Stimulated activated CD4-positive, alpha-beta T cell treated with anti-CD3 and anti-CD28 coated beads, Interleukin-1b, Interleukin-23, amount 100 ng/mL, for 48 hours (primary cell): Measurements from ENCODE around the gene ZNF652.
"Not testable (repeated sequence)": the region's sequence is repeated elsewhere in the genome, so short reads cannot be mapped to it uniquely, and the experiment has no call there.

Experiments used
- DNase-seq: peaks from one replicate; pipeline ENCODE4 v3.0.0-alpha.2; 2020

ZNF652 gene

DNA sequence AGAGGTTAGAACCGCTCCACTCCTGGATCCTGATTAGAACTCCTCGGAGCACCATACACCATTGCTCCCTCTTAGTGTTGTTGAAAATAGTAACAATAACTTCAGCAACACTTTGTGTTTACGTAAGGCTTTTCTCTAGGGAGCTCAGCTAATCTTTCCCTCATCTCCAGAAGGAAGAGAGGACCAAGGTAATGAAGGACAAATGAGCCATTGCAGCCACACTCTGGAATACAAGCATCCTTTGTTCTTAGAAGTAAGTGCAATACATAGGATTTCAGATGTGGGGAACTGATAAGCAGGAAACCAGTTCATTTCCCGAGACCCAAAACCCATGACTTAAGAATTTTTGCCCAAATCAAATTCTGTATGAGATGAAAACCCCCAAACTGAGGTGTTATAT lies 22.9 kb upstream of the ZNF652 start:
- no peak for DNase-seq

DNA sequence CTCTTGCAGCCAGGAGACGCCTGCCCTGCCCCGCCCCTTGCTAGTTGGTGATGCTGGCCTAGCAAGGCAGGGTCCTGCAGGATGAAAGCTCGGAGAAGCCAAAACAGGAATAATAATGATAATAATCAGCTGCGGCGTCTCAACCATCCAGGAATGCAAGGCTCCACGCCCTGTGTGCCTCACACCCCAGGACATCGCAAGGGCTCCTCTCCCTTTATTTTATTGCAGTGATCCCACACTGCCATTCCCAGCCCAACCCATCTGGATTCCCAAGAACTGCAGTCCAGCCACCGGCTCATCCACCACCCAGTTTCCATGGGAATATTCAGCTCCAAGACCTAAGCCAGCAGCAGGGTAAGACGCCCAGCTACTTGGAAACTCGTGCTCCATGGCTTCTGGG lies 21.0 kb upstream of the ZNF652 start:
- DNase-seq: no peak

DNA sequence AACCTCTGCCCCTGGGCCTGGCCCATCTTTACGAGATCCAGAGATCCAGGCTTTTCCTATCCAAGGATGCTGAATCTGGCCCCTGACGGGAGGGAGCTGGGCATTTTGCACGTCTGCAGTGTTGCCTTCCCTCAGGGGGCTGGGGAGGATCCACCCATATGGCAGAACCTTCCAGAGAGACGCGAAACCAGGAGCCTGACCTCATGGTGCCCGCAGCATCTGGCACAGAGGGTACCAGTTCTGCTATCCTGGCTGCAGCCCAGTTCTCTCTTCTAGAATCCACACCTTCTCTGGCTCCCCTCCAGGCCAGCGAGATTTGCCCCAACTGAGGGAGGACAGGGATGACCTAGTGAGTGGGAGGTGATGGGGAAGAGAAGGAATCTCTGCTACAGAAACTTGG lies 20.5 kb upstream of the ZNF652 start:
- no peak for DNase-seq

DNA sequence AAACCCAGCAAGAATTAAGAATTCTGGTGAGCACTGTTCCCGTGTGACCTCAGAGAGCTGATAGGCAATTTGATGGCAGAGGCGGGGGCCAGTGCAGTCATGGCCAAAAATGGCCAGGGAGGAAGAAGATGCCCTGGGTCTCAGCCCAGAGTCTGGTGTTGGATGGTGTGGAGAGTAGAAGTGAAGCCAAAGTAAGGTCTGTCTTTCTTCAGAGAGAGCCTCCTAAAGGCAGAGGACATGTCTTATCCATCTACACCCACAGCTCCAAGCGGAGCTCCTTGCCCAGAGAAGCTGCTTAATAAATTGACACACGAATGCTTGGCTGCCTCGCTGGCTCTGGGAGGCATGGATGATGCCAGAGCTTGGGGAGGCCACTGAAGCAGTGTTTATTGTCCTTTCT lies 19.7 kb upstream of the ZNF652 start:
- DNase-seq: no peak

DNA sequence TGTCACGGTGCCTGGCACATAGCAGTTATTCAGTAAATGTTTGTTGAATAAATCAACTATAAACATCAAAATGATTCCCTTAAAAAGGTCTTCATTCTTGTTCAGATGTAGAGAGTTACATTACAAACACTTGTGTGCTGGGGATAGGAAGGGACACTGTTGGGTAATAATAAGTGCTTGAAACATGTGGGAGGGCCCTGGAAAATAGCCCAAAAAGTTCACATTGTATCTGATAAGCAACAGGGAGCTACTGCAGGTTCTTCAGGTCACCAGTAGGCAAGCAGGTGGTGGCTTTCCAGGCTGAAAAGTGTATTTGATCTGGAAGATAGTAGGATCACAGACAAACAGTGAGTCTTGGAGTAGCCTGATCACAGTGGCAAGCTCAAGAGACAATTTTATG lies 19.0 kb upstream of the ZNF652 start:
- no peak for DNase-seq

DNA sequence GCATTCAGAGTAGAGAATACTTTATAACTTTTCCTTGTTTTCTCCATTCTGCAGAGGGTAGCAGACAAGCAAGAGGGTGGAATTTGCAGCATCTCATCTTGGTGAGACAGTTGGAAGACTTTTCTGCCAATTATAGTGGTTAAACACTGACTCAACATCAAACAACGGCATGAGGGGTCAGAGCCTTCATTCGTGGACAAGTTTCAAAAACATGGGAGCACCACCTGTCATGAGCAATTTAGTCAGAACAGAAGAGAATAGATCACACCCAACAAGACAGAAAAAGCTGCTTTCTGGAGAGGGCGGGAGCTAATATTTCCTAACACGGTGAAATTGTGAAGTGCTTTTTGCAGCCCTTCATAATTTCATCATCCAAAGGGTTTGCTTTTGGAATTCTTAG lies 17.9 kb upstream of the ZNF652 start:
- DNase-seq: no peak

DNA sequence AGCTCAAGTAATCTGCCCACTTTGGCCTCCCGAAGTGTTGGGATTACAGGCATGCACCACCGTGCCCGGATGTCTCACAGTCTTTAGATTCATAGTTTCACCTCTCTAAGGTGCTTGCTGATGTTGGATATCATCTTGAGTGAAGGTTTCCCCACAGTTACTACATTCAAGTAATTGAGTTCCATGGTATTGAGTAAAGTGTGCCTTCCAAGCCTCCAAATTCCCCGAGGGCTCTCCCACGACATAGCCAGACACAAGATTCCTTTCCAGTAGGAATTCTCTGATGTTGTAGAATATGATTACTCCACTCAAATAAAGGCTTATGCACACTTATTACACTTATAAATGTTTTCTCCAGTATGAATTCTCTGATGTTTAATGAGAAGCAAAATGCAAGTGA lies 16.3 kb upstream of the ZNF652 start:
- no peak for DNase-seq

DNA sequence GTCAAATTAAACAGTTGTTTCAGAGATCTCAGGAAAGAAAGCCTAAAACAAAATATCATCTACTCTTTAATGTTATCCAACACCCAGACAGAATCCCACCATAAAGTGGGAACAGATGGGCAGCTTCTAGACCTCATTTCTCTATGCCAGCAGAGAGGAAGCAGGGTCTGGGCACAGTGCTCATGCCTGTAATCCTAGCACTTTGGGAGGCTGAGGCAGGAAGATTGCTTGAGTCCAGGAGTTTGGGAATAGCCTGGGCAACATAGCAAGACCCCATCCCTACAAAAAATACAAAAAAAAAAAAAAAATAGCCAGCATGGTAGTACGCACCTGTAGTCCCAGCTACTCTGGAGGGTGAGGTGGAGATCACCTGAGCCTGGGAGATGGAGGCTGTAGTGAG lies 13.5 kb upstream of the ZNF652 start:
- no peak for DNase-seq

DNA sequence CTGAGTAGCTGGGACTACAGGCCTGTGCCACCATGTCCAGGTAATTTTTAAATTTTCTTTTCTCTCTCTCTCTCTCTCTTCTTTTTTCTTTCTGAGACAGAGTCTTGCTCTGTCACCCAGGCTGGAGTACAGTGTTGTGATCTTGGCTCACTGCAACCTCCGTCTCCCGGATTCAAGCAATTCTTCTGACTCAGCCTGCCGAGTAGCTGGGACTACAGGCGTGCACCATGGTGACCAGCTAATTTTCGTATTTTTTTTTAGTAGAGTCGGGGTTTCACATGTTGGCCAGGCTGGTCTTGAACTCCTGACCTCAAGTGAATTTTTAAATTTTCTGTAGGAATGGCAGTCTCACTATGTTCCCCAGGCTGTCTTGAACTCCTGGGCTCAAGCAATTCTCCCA lies 11.1 kb upstream of the ZNF652 start:
- no peak for DNase-seq

DNA sequence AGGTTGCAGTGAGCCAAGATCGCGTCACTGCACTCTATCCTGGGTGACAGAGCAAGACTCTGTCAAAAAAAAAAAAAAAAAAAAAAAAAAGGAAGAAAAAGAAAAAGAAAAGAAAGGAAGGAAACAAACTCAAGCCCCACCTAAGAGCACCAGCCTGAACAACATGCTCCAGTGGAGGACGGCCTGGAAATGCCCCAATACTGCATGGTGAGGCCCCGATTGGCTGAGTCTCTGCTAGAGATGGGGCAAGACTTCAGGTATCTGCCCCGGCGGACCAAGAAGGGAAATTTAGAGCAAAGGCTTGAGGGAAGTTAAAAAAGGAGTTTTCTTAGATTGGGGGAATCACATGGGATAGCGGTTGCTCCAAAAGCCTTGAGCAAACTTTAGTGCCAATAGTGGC lies 10.4 kb upstream of the ZNF652 start:
- no peak for DNase-seq

DNA sequence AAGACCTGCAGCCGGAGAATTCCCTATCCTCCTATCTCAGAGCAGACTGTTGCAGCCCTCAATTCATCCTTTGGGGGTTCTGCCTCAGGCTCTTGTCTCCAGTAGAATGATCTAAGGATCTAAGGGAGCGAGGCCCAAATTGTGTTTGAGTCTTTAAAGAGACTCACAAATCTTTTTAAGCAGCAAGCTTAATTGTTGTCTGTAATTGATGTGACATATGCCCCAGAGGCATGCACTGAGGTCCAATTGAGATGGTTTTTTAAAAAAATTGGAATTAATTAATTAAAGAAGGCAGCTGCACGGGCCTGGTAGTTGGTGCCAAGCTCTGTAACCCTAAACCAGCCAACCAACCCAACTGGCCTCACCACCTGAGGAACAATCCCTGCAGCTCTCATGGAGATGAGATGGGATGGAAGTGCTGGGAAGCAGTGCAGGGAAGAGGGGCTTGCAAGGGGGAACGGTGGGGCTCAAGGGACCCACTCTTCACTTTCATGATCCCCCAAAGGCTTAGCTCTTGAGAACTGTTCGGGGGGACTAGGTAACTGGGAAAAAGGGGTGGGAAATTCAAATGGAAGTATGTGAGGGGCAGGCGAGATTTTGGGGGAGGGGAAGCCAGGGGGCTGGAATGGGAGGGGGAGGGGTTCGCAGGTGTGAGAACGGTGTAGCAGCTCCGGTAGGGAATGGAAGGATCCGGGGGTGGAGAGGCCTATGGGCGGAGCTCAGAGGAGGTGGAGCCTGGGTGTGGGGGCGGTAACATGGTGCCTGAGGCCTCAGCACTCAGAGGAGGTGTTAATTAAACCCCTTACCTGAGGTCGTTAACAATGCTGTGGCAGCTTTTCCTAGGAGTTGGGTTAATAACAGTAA lies 9.2 kb upstream of the ZNF652 start:
- DNase-seq: no peak

DNA sequence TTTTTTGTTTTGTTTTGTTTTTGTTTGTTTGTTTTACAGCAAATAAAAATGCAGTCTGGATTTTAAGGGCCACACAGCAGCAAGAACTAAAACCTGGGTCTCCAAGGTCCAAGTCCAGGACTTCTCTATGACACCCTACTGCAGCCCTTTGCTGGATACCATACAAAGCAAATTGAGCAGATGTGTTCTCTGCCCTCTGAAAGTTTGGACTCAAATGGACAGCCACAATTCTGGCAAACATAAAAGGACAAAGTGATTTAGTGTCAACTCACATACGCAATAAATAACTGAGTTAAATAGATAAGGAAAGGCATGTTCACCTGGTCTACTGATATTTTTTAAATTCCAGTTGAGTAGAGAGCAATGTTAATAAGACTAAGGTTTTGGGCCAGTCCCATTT lies 7.7 kb upstream of the ZNF652 start:
- no peak for DNase-seq

DNA sequence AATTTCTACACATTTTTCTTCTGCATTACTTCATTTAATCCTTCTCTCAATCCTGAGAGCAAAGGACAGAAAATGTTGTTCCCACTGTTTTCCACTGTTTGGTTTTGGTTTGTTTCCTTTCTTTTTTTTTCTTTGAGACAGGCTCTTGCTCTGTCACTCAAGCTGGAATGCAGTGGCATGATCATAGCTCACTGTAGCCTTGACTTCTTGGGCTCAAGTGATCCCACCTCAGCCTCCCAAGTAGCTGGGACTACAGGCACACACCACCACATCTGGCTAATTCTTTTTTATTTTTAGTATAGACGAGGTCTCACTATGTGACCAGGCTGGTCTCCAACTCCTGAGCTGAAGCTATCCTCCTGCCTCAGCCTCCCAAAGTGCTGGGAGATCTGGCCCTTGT lies 7.0 kb upstream of the ZNF652 start:
- DNase-seq: no peak

DNA sequence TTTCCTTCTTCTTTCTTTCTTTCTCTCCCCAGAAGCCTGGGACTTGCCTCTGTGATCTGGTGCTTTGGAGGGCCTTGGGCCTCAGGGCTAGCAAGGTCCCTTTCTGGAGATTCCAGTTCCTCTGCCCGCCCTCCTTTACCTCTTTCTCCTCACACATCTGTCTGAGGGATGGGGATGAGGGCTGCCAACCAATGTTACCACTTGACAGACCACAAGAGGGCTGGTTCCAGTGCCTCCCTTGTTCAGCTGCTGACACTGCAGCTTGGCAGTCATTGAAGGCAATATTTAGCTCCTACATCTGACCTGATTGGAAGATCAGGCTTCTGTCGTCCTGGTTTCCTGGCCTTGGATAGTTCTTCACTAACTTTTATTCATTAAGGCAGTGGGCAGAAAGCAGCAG lies 3.6 kb upstream of the ZNF652 start:
- DNase-seq: no peak

DNA sequence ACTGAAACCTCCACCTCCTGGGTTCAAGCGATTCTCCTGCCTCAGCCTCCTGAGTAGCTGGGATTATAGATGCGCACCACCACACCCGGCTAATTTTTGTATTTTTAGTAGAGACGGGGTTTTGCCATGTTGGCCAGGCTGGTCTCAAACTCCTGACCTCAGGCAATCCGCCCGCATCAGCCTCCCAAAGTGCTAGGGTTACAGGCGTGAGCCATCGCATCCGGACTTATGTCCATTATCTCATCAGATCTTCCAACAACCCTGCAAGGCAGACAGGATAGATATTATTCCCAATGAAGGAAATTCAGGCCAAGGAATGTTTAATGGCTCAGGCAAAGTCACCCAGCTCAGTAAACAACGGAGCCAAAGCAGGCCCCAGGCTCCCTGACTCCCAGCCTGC lies 3.1 kb upstream of the ZNF652 start:
- not testable (repeated sequence) for DNase-seq

DNA sequence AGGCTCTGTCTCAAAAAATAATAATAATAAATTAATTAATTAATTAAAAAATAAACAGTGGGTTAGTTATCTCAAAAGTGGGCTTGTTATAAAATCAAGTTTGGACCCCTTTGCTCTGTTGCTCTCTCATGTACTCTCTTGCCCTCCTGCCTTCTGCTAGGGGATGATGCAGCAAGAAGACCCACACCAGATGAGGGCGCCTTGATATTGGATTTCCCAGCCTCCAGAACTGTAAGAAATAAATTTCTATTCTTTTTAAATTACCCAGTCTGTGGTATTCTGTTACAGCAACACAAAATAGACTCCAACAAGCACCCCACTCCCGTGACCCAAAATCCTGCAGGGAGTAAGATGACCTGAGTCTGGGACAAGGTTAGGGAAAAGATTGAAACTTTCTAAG lies 2.1 kb upstream of the ZNF652 start:
- no peak for DNase-seq

DNA sequence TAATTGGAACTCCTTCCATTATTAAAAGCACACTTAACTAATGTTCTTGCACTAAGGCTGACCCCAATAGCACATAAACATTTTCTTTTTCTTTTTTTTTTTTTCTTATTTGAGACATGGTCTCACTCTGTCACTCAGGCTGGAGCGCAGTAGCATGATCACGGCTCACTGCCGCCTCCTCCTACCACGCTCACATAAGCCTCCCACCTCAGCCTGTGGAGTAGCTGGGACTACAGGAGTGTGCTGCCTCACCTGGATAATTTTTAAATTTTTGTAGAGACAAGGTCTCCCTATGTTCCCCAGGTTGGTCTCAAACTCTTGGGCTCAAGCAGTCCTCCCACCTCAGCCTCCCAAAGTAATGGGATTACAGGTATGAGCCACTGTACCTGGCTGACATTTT lies 1.2 kb upstream of the ZNF652 start:
- DNase-seq: no peak

DNA sequence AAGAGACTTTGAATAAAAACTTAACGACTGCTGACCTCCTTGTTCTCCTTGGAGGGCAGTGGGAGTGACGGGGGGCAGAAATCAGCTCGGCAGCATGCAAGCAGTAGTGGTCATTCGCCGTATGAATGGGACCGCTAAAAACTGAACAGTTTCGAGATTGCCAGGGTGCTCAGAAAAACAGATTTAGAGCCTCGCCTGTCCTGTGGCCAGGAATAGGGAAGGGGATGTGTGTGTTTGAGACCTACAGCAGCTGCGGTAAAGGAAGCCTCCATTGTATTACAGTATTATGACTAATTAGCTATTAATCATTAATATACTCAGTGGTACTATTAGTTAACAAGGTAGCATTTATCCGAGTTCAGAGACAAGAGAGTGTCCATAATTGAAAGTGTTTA lies 670 bp upstream of the ZNF652 start:
- no peak for DNase-seq

DNA sequence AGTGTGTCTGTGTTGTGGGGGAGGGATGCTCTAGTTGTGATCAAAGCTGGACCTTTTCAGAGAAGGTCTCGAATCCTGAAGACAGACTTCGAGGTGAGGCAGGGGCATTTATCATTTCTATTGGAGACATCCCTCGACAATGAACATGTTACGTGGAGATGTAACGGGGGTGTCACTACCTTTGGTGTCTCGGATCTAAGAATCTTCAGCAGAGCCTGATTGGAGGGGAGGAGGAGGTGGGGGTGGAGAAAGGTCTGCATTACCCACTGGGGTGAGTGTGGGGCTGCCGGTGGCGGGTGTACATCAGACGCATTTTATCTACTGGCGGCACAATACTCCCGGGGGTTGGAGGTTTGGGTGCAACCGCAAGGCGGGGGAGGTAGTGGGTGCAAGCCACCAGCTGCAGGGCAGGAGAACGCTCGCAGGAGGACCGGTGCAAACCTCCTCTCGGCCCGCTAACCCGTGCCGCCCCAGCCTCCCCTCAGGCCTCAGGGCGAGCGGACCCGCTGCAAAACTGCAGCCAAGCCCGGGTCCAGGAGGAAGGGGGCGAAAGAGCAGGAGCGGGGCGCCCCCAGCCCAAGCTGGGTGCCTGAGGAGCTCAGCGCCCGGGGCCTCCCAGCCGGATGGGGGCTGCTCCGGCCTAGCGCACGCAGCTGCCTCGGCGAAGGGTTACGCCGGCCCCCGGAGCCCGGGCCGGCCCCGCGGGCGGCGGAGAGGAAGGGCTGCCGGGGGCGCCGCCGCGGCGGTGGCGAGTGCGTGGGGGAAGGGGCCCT lies 735 bp downstream of the ZNF652 start:
- DNase-seq: peak; percentile 61

DNA sequence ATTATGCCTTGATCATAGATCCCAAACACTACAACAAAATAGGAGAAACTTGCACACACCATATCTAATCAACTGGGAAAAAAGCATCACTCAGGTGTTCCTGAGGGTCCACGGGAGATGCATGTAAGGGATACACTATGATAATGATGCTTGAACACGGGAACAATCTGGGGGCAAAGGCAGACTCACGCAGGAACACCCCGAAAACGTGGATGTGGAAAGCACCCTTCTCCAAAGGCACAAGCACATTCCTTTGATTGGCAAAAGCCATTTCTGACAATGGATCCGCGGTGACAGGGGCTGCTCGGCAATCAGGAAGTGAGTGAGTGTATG lies 1.3 kb downstream of the ZNF652 start:
- DNase-seq: peak; percentile 47

DNA sequence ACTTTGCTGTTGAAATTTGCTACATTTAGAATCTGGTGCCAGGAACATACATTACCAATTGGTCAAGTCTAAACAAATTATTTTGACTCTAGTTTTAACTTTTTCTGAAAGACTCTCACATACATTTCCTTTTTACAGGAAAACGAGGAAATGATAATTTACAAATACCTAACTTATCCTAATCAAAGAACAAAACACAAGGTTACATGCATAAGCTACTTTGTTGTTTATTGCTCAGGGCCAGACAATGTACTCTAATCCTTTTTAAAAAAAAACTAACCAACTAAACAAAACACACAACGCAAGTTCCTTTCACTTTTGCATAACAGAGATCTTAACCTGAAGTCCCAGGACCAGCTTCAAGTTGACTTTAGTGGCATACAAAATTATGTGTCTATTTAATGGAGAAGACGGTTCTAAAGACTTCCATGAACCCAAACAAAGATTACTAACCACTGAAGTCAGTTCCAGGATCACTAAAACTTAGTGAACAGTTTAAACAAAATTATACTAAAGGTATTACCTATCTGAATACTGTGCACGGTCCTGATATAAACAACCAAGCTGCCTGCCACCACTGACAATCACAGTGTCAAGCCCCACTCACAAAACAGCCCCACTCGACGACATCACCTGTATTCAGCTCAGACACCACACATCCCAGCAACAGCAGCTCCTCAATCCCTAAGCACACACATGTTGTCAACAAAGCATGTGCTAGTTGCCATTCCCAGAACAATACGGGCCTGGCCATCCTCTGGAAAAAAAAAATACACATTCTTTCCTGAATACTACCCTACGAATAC lies 1.9 kb downstream of the ZNF652 start:
- DNase-seq: no peak

DNA sequence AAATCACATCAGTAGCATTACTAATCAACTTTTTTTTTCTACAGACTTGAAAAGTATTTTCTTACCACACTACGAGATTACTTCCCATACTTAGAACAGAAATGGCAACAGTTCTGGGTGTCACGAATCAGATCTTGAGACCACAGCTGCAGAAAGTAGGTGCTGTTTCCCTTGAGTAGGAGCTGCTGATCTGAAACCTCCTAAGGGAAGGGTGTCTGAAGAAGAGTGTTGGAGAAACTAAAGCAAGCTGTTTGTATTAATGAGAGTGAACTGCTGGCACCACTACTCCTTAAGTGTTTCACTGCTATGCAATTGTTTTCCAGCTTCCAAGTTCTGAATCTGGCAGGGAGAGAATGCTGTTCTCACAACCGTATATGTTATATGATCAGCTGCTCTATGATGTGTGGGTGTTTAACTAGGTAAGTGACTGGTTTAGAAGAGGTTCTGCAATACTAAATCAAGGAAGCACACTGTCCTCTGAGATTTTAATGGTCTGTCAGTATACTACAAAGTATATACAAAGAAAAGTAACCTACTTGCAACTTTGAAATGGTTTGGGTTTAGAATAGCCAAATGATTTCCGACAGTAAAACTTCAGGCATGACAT lies 3.3 kb downstream of the ZNF652 start:
- DNase-seq: no peak

DNA sequence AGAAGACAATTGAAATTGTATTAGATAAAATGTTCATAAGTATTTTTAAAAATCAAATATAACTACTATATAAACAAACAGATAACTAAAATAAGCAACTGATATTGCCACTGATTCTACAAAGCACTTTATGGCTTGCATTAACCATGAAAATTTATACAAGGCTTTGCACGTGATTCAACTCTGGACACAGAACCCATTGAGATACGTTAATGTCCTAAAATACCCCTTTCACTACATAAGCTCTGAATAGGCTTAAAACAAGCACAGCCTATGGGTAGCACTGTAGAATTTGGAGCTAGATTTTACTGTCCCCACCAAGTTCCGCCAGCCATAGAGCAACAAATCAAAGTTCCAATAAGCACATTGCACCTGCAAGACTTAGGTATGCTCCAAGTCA lies 4.5 kb downstream of the ZNF652 start:
- no peak for DNase-seq
